ENCODE measurements around the gene FOXP1. TPM values are rescaled to one million over a fixed set of nuclear protein-coding genes. Genes with fewer than 3 reads are reported as not detected.

Gene FOXP1
- total and polyA plus RNA-seq, 9 of the 15 experiments (the other 6 are each of a cell fraction or from before 2014, with no cell fraction given): 7.7 to 34.5 (median 13.7) TPM

- TF ChIP-seq, protein P1, sequence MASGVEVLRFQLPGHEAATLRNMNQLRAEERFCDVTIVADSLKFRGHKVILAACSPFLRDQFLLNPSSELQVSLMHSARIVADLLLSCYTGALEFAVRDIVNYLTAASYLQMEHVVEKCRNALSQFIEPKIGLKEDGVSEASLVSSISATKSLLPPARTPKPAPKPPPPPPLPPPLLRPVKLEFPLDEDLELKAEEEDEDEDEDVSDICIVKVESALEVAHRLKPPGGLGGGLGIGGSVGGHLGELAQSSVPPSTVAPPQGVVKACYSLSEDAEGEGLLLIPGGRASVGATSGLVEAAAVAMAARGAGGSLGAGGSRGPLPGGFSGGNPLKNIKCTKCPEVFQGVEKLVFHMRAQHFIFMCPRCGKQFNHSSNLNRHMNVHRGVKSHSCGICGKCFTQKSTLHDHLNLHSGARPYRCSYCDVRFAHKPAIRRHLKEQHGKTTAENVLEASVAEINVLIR (CRISPR knock-in tag; IDR thresholded peaks at IDR 0.05): no peak
- TF ChIP-seq ATF7 (IDR thresholded peaks at IDR 0.05) (peak; percentile 48), CTCF (IDR thresholded peaks at IDR 0.05 in 2 of 3, conservative IDR thresholded peaks at IDR 0.05 in 1 of 3; ENCODE audit: insufficient read depth in 2 of 3, low read depth in 1 of 3, low read length in 3 of 3) (no peak), NFRKB (IDR thresholded peaks at IDR 0.05; ENCODE audit: low read depth) (no peak), ZNF512 (tag; IDR thresholded peaks at IDR 0.05) (no peak), RFX1 (IDR thresholded peaks at IDR 0.05) (peak; percentile 59), CCAR2 (IDR thresholded peaks at IDR 0.05; ENCODE audit: low read depth, low read length) (no peak), NFXL1 (CRISPR knock-in tag; IDR thresholded peaks at IDR 0.05) (no peak), FOXA1 (IDR thresholded peaks at IDR 0.05; ENCODE audit: borderline replicate concordance) (no peak), ZNF134 (CRISPR knock-in tag; conservative IDR thresholded peaks at IDR 0.05) (no peak), FOXJ2 (tag; IDR thresholded peaks at IDR 0.05) (peak; percentile 97), PHTF2 (CRISPR knock-in tag; IDR thresholded peaks at IDR 0.05) (no peak), SNIP1 (IDR thresholded peaks at IDR 0.05; ENCODE audit: low read depth) (no peak), CBX1 (IDR thresholded peaks at IDR 0.05; ENCODE audit: low read depth) (no peak), CBFB (CRISPR knock-in tag; IDR thresholded peaks at IDR 0.05) (no peak), DDX20 (tag; IDR thresholded peaks at IDR 0.05; ENCODE audit: low read depth) (no peak; the same call in 1 of the 2 replicates)
- TF ChIP-seq, protein P2, sequence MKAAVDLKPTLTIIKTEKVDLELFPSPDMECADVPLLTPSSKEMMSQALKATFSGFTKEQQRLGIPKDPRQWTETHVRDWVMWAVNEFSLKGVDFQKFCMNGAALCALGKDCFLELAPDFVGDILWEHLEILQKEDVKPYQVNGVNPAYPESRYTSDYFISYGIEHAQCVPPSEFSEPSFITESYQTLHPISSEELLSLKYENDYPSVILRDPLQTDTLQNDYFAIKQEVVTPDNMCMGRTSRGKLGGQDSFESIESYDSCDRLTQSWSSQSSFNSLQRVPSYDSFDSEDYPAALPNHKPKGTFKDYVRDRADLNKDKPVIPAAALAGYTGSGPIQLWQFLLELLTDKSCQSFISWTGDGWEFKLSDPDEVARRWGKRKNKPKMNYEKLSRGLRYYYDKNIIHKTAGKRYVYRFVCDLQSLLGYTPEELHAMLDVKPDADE (conservative IDR thresholded peaks at IDR 0.05; ENCODE audit: control insufficient read depth, low read depth, low read length): no peak
These were observed 375.1 kb downstream of the FOXP1 start (continued) for GRCh38 chr3:71208211-71209095.
